SK-N-SH treated with all-trans-retinoic acid at 6 μM for 48 hours (cell line): Measurements from ENCODE around the gene CDCA5.

Experiments used
- ARNTL ChIP-seq: fragments of 450-650 bp; formaldehyde crosslinking; IDR thresholded peaks from 2 replicates; pipeline ENCODE4 v1.5.0; 2020; ENCODE audit warnings: low read depth, mild to moderate bottlenecking, moderate library complexity, borderline replicate concordance
- ESRRG ChIP-seq: fragments of 250-450 bp; sonication (Bioruptor Pico); IDR thresholded peaks from 2 replicates; pipeline ENCODE4 v1.6.1; 2021; ENCODE audit warnings: mild to moderate bottlenecking
- ISL1 ChIP-seq: fragments of 250-450 bp; sonication (Bioruptor Pico); IDR thresholded peaks from 2 replicates; pipeline ENCODE4 v2.1.2; 2022; ENCODE audit warnings: mild to moderate bottlenecking, moderate library complexity
- PATZ1 ChIP-seq: fragments of 250-450 bp; sonication (Bioruptor Pico); IDR thresholded peaks from 2 replicates; pipeline ENCODE4 v1.8.0; 2020; ENCODE audit warnings: mild to moderate bottlenecking, moderate library complexity, borderline replicate concordance
- SNAI2 ChIP-seq: fragments of 250-450 bp; sonication (Bioruptor Pico); IDR thresholded peaks from 2 replicates; pipeline ENCODE4 v1.5.0; 2020; ENCODE audit warnings: mild to moderate bottlenecking, moderate library complexity
- TCF4 ChIP-seq: fragments of 250-450 bp; sonication (Bioruptor Pico); IDR thresholded peaks from 2 replicates; pipeline ENCODE4 v1.8.0; 2021; ENCODE audit warnings: mild to moderate bottlenecking, moderate library complexity, borderline replicate concordance
- TOX ChIP-seq: fragments of 250-450 bp; sonication (Bioruptor Pico); IDR thresholded peaks from 2 replicates; pipeline ENCODE4 v1.8.0; 2021; ENCODE audit warnings: mild to moderate bottlenecking, moderate library complexity, borderline replicate concordance
- ZC3H10 ChIP-seq: fragments of 250-450 bp; sonication (Bioruptor Pico); IDR thresholded peaks from 2 replicates; pipeline ENCODE4 v1.5.1; 2021; ENCODE audit warnings: mild to moderate bottlenecking, moderate library complexity
- ZNF565 ChIP-seq: fragments of 450-650 bp; formaldehyde crosslinking; conservative IDR thresholded peaks from 2 replicates; pipeline ENCODE4 v1.5.0; 2020; ENCODE audit warnings: low read depth, mild to moderate bottlenecking, moderate library complexity

GRCh38 chr11:65114538-65115171, 30.8 kb upstream of the CDCA5 start:
- TF ChIP-seq SNAI2 (CRISPR knock-in tag) (no peak), ESRRG (CRISPR knock-in tag) (no peak), ISL1 (CRISPR knock-in tag) (no peak), TOX (CRISPR knock-in tag) (no peak), ARNTL (CRISPR knock-in tag) (no peak), TCF4 (no peak), PATZ1 (CRISPR knock-in tag) (no peak), ZNF565 (CRISPR knock-in tag) (no peak), ZC3H10 (CRISPR knock-in tag) (no peak)
